ENCODE data around the gene MITF.

- TF ChIP-seq, protein P1, sequence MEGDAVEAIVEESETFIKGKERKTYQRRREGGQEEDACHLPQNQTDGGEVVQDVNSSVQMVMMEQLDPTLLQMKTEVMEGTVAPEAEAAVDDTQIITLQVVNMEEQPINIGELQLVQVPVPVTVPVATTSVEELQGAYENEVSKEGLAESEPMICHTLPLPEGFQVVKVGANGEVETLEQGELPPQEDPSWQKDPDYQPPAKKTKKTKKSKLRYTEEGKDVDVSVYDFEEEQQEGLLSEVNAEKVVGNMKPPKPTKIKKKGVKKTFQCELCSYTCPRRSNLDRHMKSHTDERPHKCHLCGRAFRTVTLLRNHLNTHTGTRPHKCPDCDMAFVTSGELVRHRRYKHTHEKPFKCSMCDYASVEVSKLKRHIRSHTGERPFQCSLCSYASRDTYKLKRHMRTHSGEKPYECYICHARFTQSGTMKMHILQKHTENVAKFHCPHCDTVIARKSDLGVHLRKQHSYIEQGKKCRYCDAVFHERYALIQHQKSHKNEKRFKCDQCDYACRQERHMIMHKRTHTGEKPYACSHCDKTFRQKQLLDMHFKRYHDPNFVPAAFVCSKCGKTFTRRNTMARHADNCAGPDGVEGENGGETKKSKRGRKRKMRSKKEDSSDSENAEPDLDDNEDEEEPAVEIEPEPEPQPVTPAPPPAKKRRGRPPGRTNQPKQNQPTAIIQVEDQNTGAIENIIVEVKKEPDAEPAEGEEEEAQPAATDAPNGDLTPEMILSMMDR (optimal IDR thresholded peaks at IDR 0.05 in 1 of 3, IDR thresholded peaks at IDR 0.05 in 1 of 3, conservative IDR thresholded peaks at IDR 0.05 in 1 of 3; ENCODE audit: extremely low read depth in 1 of 3, insufficient read depth in 2 of 3, low read length in 3 of 3): no peak
- no peak for TF ChIP-seq EZH2 (IDR thresholded peaks at IDR 0.05; ENCODE audit: low read length)
These were observed 86.2 kb downstream of the MITF start for GRCh38 chr3:69825446-69825845.

Data from keratinocyte (primary cell).